ENCODE measurements around the gene CCDC85C. TPM values are rescaled to one million over a fixed set of nuclear protein-coding genes. Genes with fewer than 3 reads are reported as not detected.
A peak's percentile ranks its signal among the peaks of the same experiment; 100 is the strongest.

Gene CCDC85C
- total RNA-seq, 2 donors from 2014 or later, result 32.8 to 45.8 TPM

- Histone ChIP-seq H3K4me1 (ENCODE audit: control insufficient read depth, insufficient read depth, low read length) (peaks cover 27% of the 10 kb centered on the region), H3K9ac (ENCODE audit: extremely low read depth, low read length, poor library complexity, severe bottlenecking) (no peak overlapping the region), H3K27me3 (ENCODE audit: control insufficient read depth, insufficient read depth, low read length, poor library complexity, severe bottlenecking) (no peaks in the 10 kb centered on the region), H3K27ac (ENCODE audit: low read depth, low read length) (no peak overlapping the region), H3K9me3 (ENCODE audit: control insufficient read depth, low read length) (no peaks in the 10 kb centered on the region), H3K4me3 (ENCODE audit: low read length) (no peak overlapping the region), H3K36me3 (ENCODE audit: control insufficient read depth, insufficient read depth, low read length) (no peaks in the 10 kb centered on the region)
- no peak for DNase-seq
- Mint-ChIP-seq H3K27ac (peak overlapping the region; percentile 41), H3K9me3 (no peaks in the 10 kb centered on the region), H3K4me3 (no peak overlapping the region), H3K4me1 (peaks cover 60% of the 10 kb centered on the region), H3K27me3 (ENCODE audit: insufficient read depth) (no peaks in the 10 kb centered on the region), H3K36me3 (ENCODE audit: low read depth) (no peaks in the 10 kb centered on the region)
- no peak for TF ChIP-seq CTCF (conservative IDR thresholded peaks at IDR 0.05)
- WGBS, 2 experiments (ENCODE audit: insufficient coverage in 1 of 2, insufficient read length in 1 of 2), result 92 to 93% methylated on average over 13 to 20 of the region's 20 CpGs
Measured at GRCh38 chr14:99566390-99567354, 37.3 kb downstream of the CCDC85C start.

- Histone ChIP-seq H3K36me3 (ENCODE audit: control insufficient read depth, insufficient read depth, low read length) (no peaks in the 10 kb centered on the region), H3K9me3 (ENCODE audit: control insufficient read depth, low read length) (no peaks in the 10 kb centered on the region), H3K9ac (ENCODE audit: extremely low read depth, low read length, poor library complexity, severe bottlenecking) (no peak overlapping the region), H3K27ac (ENCODE audit: low read depth, low read length) (no peak overlapping the region), H3K4me3 (ENCODE audit: low read length) (no peak overlapping the region), H3K27me3 (ENCODE audit: control insufficient read depth, insufficient read depth, low read length, poor library complexity, severe bottlenecking) (no peaks in the 10 kb centered on the region), H3K4me1 (ENCODE audit: control insufficient read depth, insufficient read depth, low read length) (peaks cover 22% of the 10 kb centered on the region)
- no peaks in the 10 kb centered on the region for H3K27me3 Mint-ChIP-seq (ENCODE audit: insufficient read depth)
- no peaks in the 10 kb centered on the region for H3K36me3 Mint-ChIP-seq (ENCODE audit: low read depth)
- peak overlapping the region; percentile 3 for H3K27ac Mint-ChIP-seq
- no peak for DNase-seq
- no peak for TF ChIP-seq CTCF (conservative IDR thresholded peaks at IDR 0.05)
- no peaks in the 10 kb centered on the region for H3K9me3 Mint-ChIP-seq
- peaks cover 54% of the 10 kb centered on the region for H3K4me1 Mint-ChIP-seq
- 91 to 92% methylated on average over 7 of the region's 7 CpGs for WGBS, 2 experiments (ENCODE audit: insufficient coverage in 1 of 2, insufficient read length in 1 of 2)
- no peak overlapping the region for H3K4me3 Mint-ChIP-seq
Measured at GRCh38 chr14:99566009-99566389, 38.0 kb downstream of the CCDC85C start.

- DNase-seq, result no peak
- 93 to 100% methylated on average over 2 to 3 of the region's 4 CpGs for WGBS, 2 experiments (ENCODE audit: insufficient coverage in 1 of 2, insufficient read length in 1 of 2)
- Mint-ChIP-seq H3K4me1 (peaks cover 49% of the 10 kb centered on the region), H3K36me3 (ENCODE audit: low read depth) (no peaks in the 10 kb centered on the region), H3K27me3 (ENCODE audit: insufficient read depth) (no peaks in the 10 kb centered on the region), H3K9me3 (no peaks in the 10 kb centered on the region), H3K27ac (peak overlapping the region; percentile 3), H3K4me3 (no peak overlapping the region)
- Histone ChIP-seq H3K36me3 (ENCODE audit: control insufficient read depth, insufficient read depth, low read length) (no peaks in the 10 kb centered on the region), H3K9me3 (ENCODE audit: control insufficient read depth, low read length) (no peaks in the 10 kb centered on the region), H3K27me3 (ENCODE audit: control insufficient read depth, insufficient read depth, low read length, poor library complexity, severe bottlenecking) (no peaks in the 10 kb centered on the region), H3K4me1 (ENCODE audit: control insufficient read depth, insufficient read depth, low read length) (peaks cover 18% of the 10 kb centered on the region), H3K4me3 (ENCODE audit: low read length) (no peak overlapping the region), H3K27ac (ENCODE audit: low read depth, low read length) (peak overlapping the region; percentile 93), H3K9ac (ENCODE audit: extremely low read depth, low read length, poor library complexity, severe bottlenecking) (no peak overlapping the region)
- no peak for TF ChIP-seq CTCF (conservative IDR thresholded peaks at IDR 0.05)
Measured at GRCh38 chr14:99565383-99565782, 38.6 kb downstream of the CCDC85C start.

Data from endodermal cell (in vitro differentiated cells).